ENCODE measurements around the gene PVALEF.

DNA sequence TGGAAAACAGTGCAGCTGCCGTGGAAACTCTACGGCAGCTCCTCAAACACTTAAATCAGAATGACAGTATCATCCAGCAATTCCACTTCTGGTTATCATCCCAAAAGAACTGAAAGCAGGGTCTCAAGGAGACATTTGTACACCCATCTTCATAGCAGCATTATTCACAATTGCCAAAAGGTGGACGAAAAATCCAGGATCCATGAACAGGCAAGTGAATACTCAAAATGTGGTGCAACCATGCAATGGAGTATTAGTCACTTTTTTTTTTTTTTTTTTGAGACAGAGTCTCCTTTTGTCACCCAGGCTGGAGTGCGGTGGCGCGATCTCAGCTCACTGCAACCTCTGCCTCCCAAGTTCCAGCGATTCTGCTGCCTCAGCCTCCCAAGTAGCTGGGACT is 11.4 kb downstream of the PVALEF start:
- no peak for TF ChIP-seq POLR2AphosphoS5 (IDR thresholded peaks at IDR 0.05; ENCODE audit: insufficient read depth in 1 of 2, low read depth in 1 of 2)
- no peak for TF ChIP-seq POLR2A (IDR thresholded peaks at IDR 0.05)
